H1 (cell line): ENCODE measurements around the gene MOCS3. TPM values are rescaled to one million over a fixed set of nuclear protein-coding genes. Genes with fewer than 3 reads are reported as not detected.

Source experiments
- CTCF ChIA-PET: fragments of 300-600 bp; sonication (Branson Sonifier 250); formaldehyde crosslinking; loops from one replicate; lab custom pipeline; 2021; ENCODE audit not compliant: partially characterized antibody; lab: Charles Lee
- POLR2A ChIA-PET: fragments of 300-600 bp; sonication (Branson Sonifier 250); formaldehyde crosslinking; loops from one replicate; lab custom pipeline; 2021; ENCODE audit warnings: inconsistent platforms; ENCODE audit not compliant: partially characterized antibody; lab: Charles Lee
- DNase-seq, 2 experiments: peaks; one replicate each; pipeline versions ENCODE4 v3.0.0 to v3.0.0-alpha.2; 2010 to 2022; ENCODE audit warnings: low spot score in 2 of 2, low read depth in 1 of 2, mixed read lengths in 1 of 2
- FAIRE-seq: peaks from 2 replicates; lab custom pipeline; 2011; peaks lifted over from hg19 to GRCh38; lab: Jason Lieb, UNC
- H2AFZ ChIP-seq: 2 replicates; pipeline ENCODE4 v1.8.1; 2012; ENCODE audit warnings: low read length, inconsistent platforms
- H2AK5ac ChIP-seq: 2 replicates; pipeline ENCODE4 v1.6.1; 2013; ENCODE audit warnings: low read depth, low read length
- H2BK120ac ChIP-seq: replicated peaks from 2 replicates; pipeline ENCODE3; 2013; ENCODE audit warnings: low read depth, low read length, inconsistent platforms
- H2BK12ac ChIP-seq: 2 replicates; pipeline ENCODE4 v1.6.1; 2013; ENCODE audit warnings: low read depth, low read length
- H2BK15ac ChIP-seq: 2 replicates; pipeline ENCODE4 v1.6.1; 2013; ENCODE audit warnings: low read length
- H2BK20ac ChIP-seq: 2 replicates; pipeline ENCODE4 v1.6.1; 2013; ENCODE audit warnings: low read length
- H2BK5ac ChIP-seq: 2 replicates; pipeline ENCODE4 v1.6.1; 2013; ENCODE audit warnings: low read depth, low read length
- H3K14ac ChIP-seq: 2 replicates; pipeline ENCODE4 v1.6.1; 2013; ENCODE audit warnings: inconsistent platforms; ENCODE audit not compliant: insufficient read length
- H3K18ac ChIP-seq: 2 replicates; pipeline ENCODE4 v1.6.1; 2013; ENCODE audit warnings: low read length; ENCODE audit errors: extremely low read depth
- H3K23ac ChIP-seq: 2 replicates; pipeline ENCODE4 v1.6.1; 2013; ENCODE audit warnings: inconsistent platforms; ENCODE audit not compliant: insufficient read length
- H3K23me2 ChIP-seq: 2 replicates; pipeline ENCODE4 v1.6.1; 2013; ENCODE audit warnings: low read depth, low read length
- H3K27ac ChIP-seq: 2 replicates; pipeline ENCODE4 v1.6.1; 2011; ENCODE audit warnings: low read depth, low read length, inconsistent platforms
- H3K27me3 ChIP-seq, 4 experiments: replicated peaks in 1 of 4; 1 replicate in 1 of 4; 2 replicates in 3 of 4; pipeline versions ENCODE4 v1.6.1 to v1.8.1; 2011 to 2013; ENCODE audit warnings: low read length in 3 of 4, mild to moderate bottlenecking in 3 of 4, inconsistent platforms in 2 of 4, mixed read lengths in 2 of 4, moderate library complexity in 1 of 4; ENCODE audit not compliant: control insufficient read depth in 3 of 4, insufficient read depth in 3 of 4; ENCODE audit errors: extremely low read depth in 1 of 4
- H3K36me3 ChIP-seq, 4 experiments: 2 replicates each; pipeline versions ENCODE4 v1.6.1 to v1.8.1; 2011 to 2013; ENCODE audit warnings: mild to moderate bottlenecking in 4 of 4, low read length in 3 of 4, moderate library complexity in 2 of 4, control low read depth in 1 of 4, inconsistent platforms in 1 of 4; ENCODE audit not compliant: insufficient read depth in 4 of 4, control insufficient read depth in 2 of 4
- H3K4ac ChIP-seq: replicated peaks from 2 replicates; pipeline ENCODE3; 2013; ENCODE audit warnings: low read length, low read depth, mixed read lengths, inconsistent platforms; ENCODE audit not compliant: insufficient read length
- H3K4me1 ChIP-seq, 4 experiments: replicated peaks in 1 of 4; 1 replicate in 1 of 4; 2 replicates in 3 of 4; pipeline versions ENCODE4 v1.6.1 to v1.8.1; 2011 to 2013; ENCODE audit warnings: low read length in 3 of 4, inconsistent platforms in 2 of 4, mixed read lengths in 1 of 4; ENCODE audit not compliant: insufficient read depth in 4 of 4, control insufficient read depth in 3 of 4
- H3K4me2 ChIP-seq, 2 experiments: 2 replicates each; pipeline versions ENCODE4 v1.6.1 to v1.8.1; 2011 to 2013; ENCODE audit warnings: low read depth in 2 of 2, low read length in 2 of 2, control low read depth in 1 of 2, inconsistent platforms in 1 of 2, mild to moderate bottlenecking in 1 of 2; ENCODE audit not compliant: insufficient read depth in 1 of 2
- H3K4me3 ChIP-seq, 4 experiments: fragments of 200-600, 300-600 bp in 1 of 4; sonication (generic), shearing (Covaris generic), sonication (Bioruptor Twin) in 1 of 4; 2 replicates each; pipeline versions ENCODE4 v1.5.1 to v1.8.1; 2011 to 2016; ENCODE audit warnings: low read length in 4 of 4, low read depth in 3 of 4, control low read depth in 2 of 4, inconsistent platforms in 2 of 4, mild to moderate bottlenecking in 2 of 4, mixed read lengths in 1 of 4, moderate library complexity in 1 of 4; ENCODE audit not compliant: insufficient read depth in 2 of 4; ENCODE audit errors: extremely low read depth in 1 of 4
- H3K56ac ChIP-seq: replicated peaks from 2 replicates; pipeline ENCODE3; 2013; ENCODE audit warnings: low read depth, mild to moderate bottlenecking, mixed read lengths, low read length, inconsistent platforms; ENCODE audit not compliant: insufficient read length
- H3K79me1 ChIP-seq: 2 replicates; pipeline ENCODE4 v1.6.1; 2013; ENCODE audit warnings: low read depth, low read length, control low read depth
- H3K79me2 ChIP-seq, 2 experiments: 2 replicates each; pipeline versions ENCODE4 v1.6.1 to v1.8.1; 2012 to 2013; ENCODE audit warnings: low read length in 2 of 2, mild to moderate bottlenecking in 2 of 2, inconsistent platforms in 1 of 2; ENCODE audit not compliant: insufficient read depth in 2 of 2, control insufficient read depth in 1 of 2
- H3K9ac ChIP-seq, 4 experiments: replicated peaks in 1 of 4; 1 replicate in 1 of 4; 2 replicates in 3 of 4; pipeline versions ENCODE4 v1.6.1 to v1.8.1; 2011 to 2013; ENCODE audit warnings: low read depth in 3 of 4, low read length in 3 of 4, control low read depth in 2 of 4, mild to moderate bottlenecking in 2 of 4, moderate library complexity in 2 of 4, inconsistent platforms in 1 of 4; ENCODE audit errors: extremely low read depth in 1 of 4
- H3K9me3 ChIP-seq, 2 experiments: 2 replicates each; pipeline versions ENCODE4 v1.6.1 to v1.8.1; 2012 to 2013; ENCODE audit warnings: mild to moderate bottlenecking in 2 of 2, moderate library complexity in 2 of 2, control low read depth in 1 of 2, inconsistent platforms in 1 of 2, low read depth in 1 of 2, low read length in 1 of 2, mixed read lengths in 1 of 2; ENCODE audit not compliant: insufficient read depth in 2 of 2
- H4K20me1 ChIP-seq, 2 experiments: replicated peaks in 1 of 2; 2 replicates each; pipeline versions ENCODE3 to v1.8.1; 2011 to 2013; ENCODE audit warnings: inconsistent platforms in 2 of 2, low read length in 2 of 2, mild to moderate bottlenecking in 1 of 2; ENCODE audit not compliant: insufficient read depth in 2 of 2, control insufficient read depth in 1 of 2
- H4K5ac ChIP-seq: 2 replicates; pipeline ENCODE4 v1.6.1; 2013; ENCODE audit warnings: low read length, low read depth, mixed read lengths, inconsistent platforms; ENCODE audit not compliant: insufficient read length
- H4K8ac ChIP-seq: 2 replicates; pipeline ENCODE4 v1.8.0; 2013; ENCODE audit warnings: mild to moderate bottlenecking, moderate library complexity, low read length, inconsistent platforms; ENCODE audit not compliant: insufficient read depth; ENCODE audit errors: extremely low read depth
- H4K91ac ChIP-seq: replicated peaks from 2 replicates; pipeline ENCODE3; 2013; ENCODE audit warnings: low read length, mixed read lengths, inconsistent platforms; ENCODE audit not compliant: insufficient read length
- BACH1 ChIP-seq: IDR thresholded peaks from 2 replicates; pipeline ENCODE4 v1.6.1; 2012; ENCODE audit warnings: low read length, improper control_type of control experiment
- MAX ChIP-seq: IDR thresholded peaks from 2 replicates; pipeline ENCODE4 v1.6.1; 2012; ENCODE audit warnings: inconsistent platforms
- RBBP5 ChIP-seq: IDR thresholded peaks from 2 replicates; pipeline ENCODE4 v1.7.1; 2012; ENCODE audit warnings: low read depth, mild to moderate bottlenecking, inconsistent platforms, low read length, moderate library complexity, borderline replicate concordance
- SP1 ChIP-seq: IDR thresholded peaks from 2 replicates; pipeline ENCODE4 v1.6.1; 2011; ENCODE audit warnings: low read depth, low read length
- TAF7 ChIP-seq: optimal IDR thresholded peaks from 2 replicates; pipeline ENCODE3; 2011; ENCODE audit warnings: low read depth, mild to moderate bottlenecking, inconsistent platforms, low read length, moderate library complexity, borderline replicate concordance
- WGBS, 2 experiments: shearing (Covaris generic) in 1 of 2; methylation state at CpG; one replicate each; pipeline versions ENCODE4 v1.1.6 to v1.1.7; 2013 to 2015; ENCODE audit warnings: low lambda C conversion rate in 2 of 2, mixed read lengths in 2 of 2, inconsistent platforms in 1 of 2, low coverage in 1 of 2, missing lambda C conversion rate in 1 of 2; ENCODE audit not compliant: insufficient replicate concordance in 2 of 2, insufficient coverage in 1 of 2, insufficient read length in 1 of 2; ENCODE audit errors: extremely low coverage in 1 of 2, missing lambda C conversion rate in 1 of 2; 5-methylcytosine and 5-hydroxymethylcytosine counted together
- polyA plus RNA-seq, 7 experiments: library from polyadenylated mRNA; depleted of rRNA in 3 of 7; stranded (reverse) in 5 of 7; unstranded in 2 of 7; fragments of >200 nt in 5 of 7; fragments of 200-250 nt in 2 of 7; gene quantifications; 1 replicate in 5 of 7; 2 replicates in 1 of 7; 4 replicates in 1 of 7; pipeline versions ENCODE4 v1.2.1 to v1.2.3, GENCODE V29; 2011 to 2013; ENCODE audit warnings: missing spikeins in 2 of 7, mixed read lengths in 2 of 7
- total RNA-seq: library from RNA; stranded (reverse); fragmentation: NEBNext Ultra II Directional; extraction: Animal tissue kit (Norgen Biotek cat#: 25700); gene quantifications from 2 replicates; pipeline ENCODE4 v1.2.1, GENCODE V29; 2021

The MOCS3 gene
- total and polyA plus RNA-seq, 2 of the 8 experiments (the other 6 are each of a cell fraction or from before 2014, with no cell fraction given) = 6.2 to 6.3 TPM

- Histone ChIP-seq H3K79me2 (no peaks in the 10 kb centered on the region), H2BK5ac (no peak overlapping the region), H3K9ac (no peak overlapping the region), H3K79me1 (no peaks in the 10 kb centered on the region), H3K4me3 (no peak overlapping the region), H3K4ac (no peak overlapping the region), H4K8ac (no peak overlapping the region), H3K36me3 (no peaks in the 10 kb centered on the region), H3K23me2 (no peaks in the 10 kb centered on the region), H2AK5ac (no peak overlapping the region), H3K4me2 (no peak overlapping the region), H2AFZ (no peak overlapping the region), H4K91ac (no peak overlapping the region), H2BK12ac (no peak overlapping the region), H4K20me1 (no peaks in the 10 kb centered on the region), H2BK20ac (no peak overlapping the region), H3K56ac (no peak overlapping the region), H3K18ac (no peak overlapping the region), H3K23ac (no peak overlapping the region), H3K4me1 (peaks cover 3 to 17% (median 8%) of the 10 kb centered on the region in 4 experiments; a peak in 6 of 7 replicates), H4K5ac (no peak overlapping the region), H2BK120ac (no peak overlapping the region), H2BK15ac (no peak overlapping the region), H3K27me3 (peaks cover 0 to 2% (median 0%) of the 10 kb centered on the region in 4 experiments; a peak in 1 of 7 replicates), H3K9me3 (no peaks in the 10 kb centered on the region), H3K27ac (no peak overlapping the region), H3K14ac (no peak overlapping the region)
- no peak for FAIRE-seq
- DNase-seq = no peak
- CTCF ChIA-PET = interaction anchor here (0.8 to 14.3 kb wide), 15 partner anchors 12 to 356 kb away, joined by 3 to 245 read pairs (median 7); no protein-coding TSS in a partner anchor
- WGBS, 2 experiments = 81% methylated on average over 9 of the region's 9 CpGs; no CpG with 5 or more reads in 1 of the 2 experiments
- POLR2A ChIA-PET = interaction anchor here (0.9 to 2.1 kb wide), 2 partner anchors 12 to 333 kb away, joined by 3 to 5 read pairs; no protein-coding TSS in a partner anchor
- TF ChIP-seq RBBP5 (no peak), MAX (no peak), BACH1 (no peak), SP1 (no peak), TAF7 (no peak)
These were observed 35.3 kb downstream of the MOCS3 start for GRCh38 chr20:50993876-50994275.
